Measurements from ENCODE around the gene UBB.
"Not testable (repeated sequence)": the region's sequence is repeated elsewhere in the genome, so short reads cannot be mapped to it uniquely, and the experiment has no call there.

UBB gene

GRCh38 chr17:16377941-16378341 is 3.0 kb upstream of the UBB start:
- no peak overlapping the region for H3K4me3 ChIP-seq (ENCODE audit: extremely low read depth, insufficient read depth, low read length, poor library complexity, severe bottlenecking)
- H3K4me1 ChIP-seq (ENCODE audit: control insufficient read depth, insufficient read depth, low read length, poor library complexity, severe bottlenecking): peaks cover 6% of the 10 kb centered on the region
- H3K27ac ChIP-seq (ENCODE audit: low read depth, low read length, severe bottlenecking): no peak overlapping the region
- WGBS, 2 experiments (ENCODE audit: insufficient coverage in 2 of 2): 100% methylated on average over 1 of the region's 2 CpGs
- peaks cover 4% of the 10 kb centered on the region for H3K9me3 ChIP-seq (ENCODE audit: control insufficient read depth, low read length)
- peaks cover 9% of the 10 kb centered on the region for H3K36me3 ChIP-seq (ENCODE audit: control insufficient read depth, insufficient read depth, low read length)

DNA sequence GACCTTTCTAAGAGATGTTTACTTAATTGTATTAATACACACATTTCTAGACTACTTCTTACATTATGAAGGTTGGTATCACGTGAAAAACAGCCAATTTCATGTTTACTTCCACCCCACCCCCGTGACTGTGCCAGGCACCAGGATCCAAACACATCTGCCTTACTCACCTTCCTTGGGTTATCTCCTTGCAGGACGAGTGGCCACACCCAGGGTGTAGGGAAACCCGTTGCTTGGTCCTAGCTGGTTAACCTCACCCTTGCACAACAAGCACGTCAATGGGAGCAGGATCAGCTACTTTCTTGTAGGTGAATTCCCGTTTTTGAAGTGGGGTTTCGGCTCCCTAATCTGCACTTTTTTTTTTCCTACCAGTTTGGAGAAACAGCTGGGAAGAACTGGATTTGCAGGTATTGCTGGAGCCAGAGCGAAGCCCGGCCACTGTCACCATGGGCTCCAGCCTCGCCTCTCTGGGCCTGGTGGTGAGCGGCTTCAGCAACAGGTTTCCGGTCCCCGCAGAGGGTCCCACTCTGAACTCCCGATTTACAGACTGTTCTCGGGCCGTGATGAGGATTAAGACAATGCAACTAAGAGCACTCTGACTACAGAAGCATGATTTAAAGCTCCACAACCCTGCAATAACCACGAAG is 2.1 kb upstream of the UBB start:
- peaks cover 9% of the 10 kb centered on the region for H3K4me1 ChIP-seq (ENCODE audit: control insufficient read depth, insufficient read depth, low read length, poor library complexity, severe bottlenecking)
- 83 to 91% methylated on average over 15 to 16 of the region's 17 CpGs for WGBS, 2 experiments (ENCODE audit: insufficient coverage in 2 of 2)
- H3K36me3 ChIP-seq (ENCODE audit: control insufficient read depth, insufficient read depth, low read length): peaks cover 18% of the 10 kb centered on the region
- no peak overlapping the region for H3K4me3 ChIP-seq (ENCODE audit: extremely low read depth, insufficient read depth, low read length, poor library complexity, severe bottlenecking)
- peaks cover 4% of the 10 kb centered on the region for H3K9me3 ChIP-seq (ENCODE audit: control insufficient read depth, low read length)
- no peak overlapping the region for H3K27ac ChIP-seq (ENCODE audit: low read depth, low read length, severe bottlenecking)

DNA sequence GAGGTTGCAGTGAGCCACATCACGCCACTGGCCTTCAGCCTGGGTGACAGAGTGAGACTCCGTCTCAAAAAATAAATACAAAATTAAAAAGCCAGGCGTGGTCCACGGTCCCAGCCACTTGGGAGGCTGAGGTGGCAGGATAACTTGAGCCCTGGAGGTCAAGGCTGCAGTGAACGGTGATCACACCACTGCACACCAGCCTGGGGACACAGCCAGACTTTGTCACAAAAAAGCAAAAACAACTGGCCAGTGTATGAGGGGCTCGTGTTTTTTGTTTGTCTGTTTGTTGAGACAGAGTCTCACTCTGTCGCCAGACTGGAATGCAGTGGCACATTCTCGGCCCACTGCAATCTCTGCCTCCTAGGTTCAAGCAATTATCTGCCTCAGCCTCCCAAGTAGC is 1.2 kb upstream of the UBB start:
- WGBS, 2 experiments (ENCODE audit: insufficient coverage in 2 of 2): 87 to 94% methylated on average over 6 of the region's 8 CpGs
- peaks cover 23% of the 10 kb centered on the region for H3K36me3 ChIP-seq (ENCODE audit: control insufficient read depth, insufficient read depth, low read length)
- no peak overlapping the region for H3K4me3 ChIP-seq (ENCODE audit: extremely low read depth, insufficient read depth, low read length, poor library complexity, severe bottlenecking)
- peaks cover 9% of the 10 kb centered on the region for H3K4me1 ChIP-seq (ENCODE audit: control insufficient read depth, insufficient read depth, low read length, poor library complexity, severe bottlenecking)
- peaks cover 4% of the 10 kb centered on the region for H3K9me3 ChIP-seq (ENCODE audit: control insufficient read depth, low read length)
- no peak overlapping the region for H3K27ac ChIP-seq (ENCODE audit: low read depth, low read length, severe bottlenecking)

DNA sequence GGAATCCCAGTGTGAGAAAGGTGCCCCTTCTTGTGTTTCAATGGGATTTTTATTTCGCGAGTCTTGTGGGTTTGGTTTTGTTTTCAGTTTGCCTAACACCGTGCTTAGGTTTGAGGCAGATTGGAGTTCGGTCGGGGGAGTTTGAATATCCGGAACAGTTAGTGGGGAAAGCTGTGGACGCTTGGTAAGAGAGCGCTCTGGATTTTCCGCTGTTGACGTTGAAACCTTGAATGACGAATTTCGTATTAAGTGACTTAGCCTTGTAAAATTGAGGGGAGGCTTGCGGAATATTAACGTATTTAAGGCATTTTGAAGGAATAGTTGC is 567 bp downstream of the UBB start:
- Histone ChIP-seq H3K4me1 (ENCODE audit: control insufficient read depth, insufficient read depth, low read length, poor library complexity, severe bottlenecking) (peaks cover 9% of the 10 kb centered on the region), H3K36me3 (ENCODE audit: control insufficient read depth, insufficient read depth, low read length) (peaks cover 23% of the 10 kb centered on the region), H3K4me3 (ENCODE audit: extremely low read depth, insufficient read depth, low read length, poor library complexity, severe bottlenecking) (peak overlapping the region; percentile 80), H3K9me3 (ENCODE audit: control insufficient read depth, low read length) (peaks cover 4% of the 10 kb centered on the region), H3K27ac (ENCODE audit: low read depth, low read length, severe bottlenecking) (peak overlapping the region; percentile 100)
- WGBS, 2 experiments (ENCODE audit: insufficient coverage in 2 of 2): 6 to 9% methylated on average over 14 of the region's 14 CpGs

- H3K9me3 ChIP-seq (ENCODE audit: control insufficient read depth, low read length): peaks cover 4% of the 10 kb centered on the region
- peaks cover 9% of the 10 kb centered on the region for H3K4me1 ChIP-seq (ENCODE audit: control insufficient read depth, insufficient read depth, low read length, poor library complexity, severe bottlenecking)
- peak overlapping the region; percentile 19 for H3K4me3 ChIP-seq (ENCODE audit: extremely low read depth, insufficient read depth, low read length, poor library complexity, severe bottlenecking)
- 79 to 85% methylated on average over 3 to 4 of the region's 4 CpGs for WGBS, 2 experiments (ENCODE audit: insufficient coverage in 2 of 2)
- peaks cover 23% of the 10 kb centered on the region for H3K36me3 ChIP-seq (ENCODE audit: control insufficient read depth, insufficient read depth, low read length)
- H3K27ac ChIP-seq (ENCODE audit: low read depth, low read length, severe bottlenecking): no peak overlapping the region
Observed at GRCh38 chr17:16383216-16383615, 2.3 kb downstream of the UBB start.

- H3K27ac ChIP-seq (ENCODE audit: low read depth, low read length, severe bottlenecking): no peak overlapping the region
- peaks cover 9% of the 10 kb centered on the region for H3K4me1 ChIP-seq (ENCODE audit: control insufficient read depth, insufficient read depth, low read length, poor library complexity, severe bottlenecking)
- H3K4me3 ChIP-seq (ENCODE audit: extremely low read depth, insufficient read depth, low read length, poor library complexity, severe bottlenecking): no peak overlapping the region
- 100% methylated on average over 2 to 5 of the region's 5 CpGs for WGBS, 2 experiments (ENCODE audit: insufficient coverage in 2 of 2)
- H3K36me3 ChIP-seq (ENCODE audit: control insufficient read depth, insufficient read depth, low read length): peaks cover 23% of the 10 kb centered on the region
- H3K9me3 ChIP-seq (ENCODE audit: control insufficient read depth, low read length): peaks cover 4% of the 10 kb centered on the region
Observed at GRCh38 chr17:16383772-16384287, 2.9 kb downstream of the UBB start.

GRCh38 chr17:16384557-16384956 is 3.7 kb downstream of the UBB start:
- Histone ChIP-seq H3K4me1 (ENCODE audit: control insufficient read depth, insufficient read depth, low read length, poor library complexity, severe bottlenecking) (peaks cover 9% of the 10 kb centered on the region), H3K9me3 (ENCODE audit: control insufficient read depth, low read length) (peaks cover 4% of the 10 kb centered on the region), H3K4me3 (ENCODE audit: extremely low read depth, insufficient read depth, low read length, poor library complexity, severe bottlenecking) (no peak overlapping the region), H3K27ac (ENCODE audit: low read depth, low read length, severe bottlenecking) (no peak overlapping the region), H3K36me3 (ENCODE audit: control insufficient read depth, insufficient read depth, low read length) (peaks cover 23% of the 10 kb centered on the region)
- WGBS, 2 experiments (ENCODE audit: insufficient coverage in 2 of 2): 80 to 100% methylated on average over 1 of the region's 5 CpGs

DNA sequence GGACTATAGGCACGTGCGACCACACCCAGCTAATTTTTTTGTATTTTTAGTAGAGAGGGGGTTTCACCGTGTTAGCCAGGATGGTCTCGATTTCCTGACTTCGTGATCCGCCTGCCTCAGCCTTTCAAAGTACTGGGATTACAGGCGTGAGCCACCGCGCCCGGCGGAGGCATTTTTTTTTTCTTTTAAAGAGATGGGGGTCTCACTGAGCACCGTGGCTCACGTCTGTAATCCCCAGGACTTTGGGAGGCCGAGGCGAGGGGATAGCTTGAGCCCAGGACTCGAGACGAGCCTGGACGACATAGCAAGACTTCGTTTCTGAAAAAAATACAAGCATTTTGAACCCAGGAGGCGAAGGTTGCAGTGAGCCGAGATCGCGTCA is 5.2 kb downstream of the UBB start:
- WGBS, 2 experiments (ENCODE audit: insufficient coverage in 2 of 2): 64 to 76% methylated on average over 12 to 19 of the region's 23 CpGs
- Histone ChIP-seq H3K36me3 (ENCODE audit: control insufficient read depth, insufficient read depth, low read length) (peaks cover 23% of the 10 kb centered on the region), H3K27ac (ENCODE audit: low read depth, low read length, severe bottlenecking) (peak overlapping the region; percentile 77)
- H3K4me1 ChIP-seq (ENCODE audit: control insufficient read depth, insufficient read depth, low read length, poor library complexity, severe bottlenecking); H3K4me3 ChIP-seq (ENCODE audit: extremely low read depth, insufficient read depth, low read length, poor library complexity, severe bottlenecking); H3K9me3 ChIP-seq (ENCODE audit: control insufficient read depth, low read length): not testable (repeated sequence)

DNA sequence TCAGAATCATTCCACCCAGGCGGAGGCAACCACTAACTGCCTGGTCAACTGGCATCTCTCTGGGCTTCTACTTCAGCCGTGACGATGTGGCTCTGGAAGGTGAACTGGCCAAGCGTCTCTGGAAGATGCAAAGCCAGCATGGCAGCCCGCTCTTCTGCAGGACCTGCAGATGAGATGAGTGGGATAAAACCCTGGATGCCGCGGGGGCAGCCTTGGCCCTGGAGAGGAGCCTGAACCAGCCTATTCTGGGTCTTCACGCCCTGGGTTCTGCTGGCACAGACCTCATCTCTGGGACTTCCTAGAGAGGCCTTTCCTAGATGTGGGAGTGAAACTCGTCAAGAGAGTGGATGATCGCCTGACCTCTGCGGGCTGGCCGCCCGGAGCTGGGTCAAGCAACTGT is 10.6 kb downstream of the UBB start:
- Histone ChIP-seq H3K4me1 (ENCODE audit: control insufficient read depth, insufficient read depth, low read length, poor library complexity, severe bottlenecking) (peaks cover 3% of the 10 kb centered on the region), H3K27ac (ENCODE audit: low read depth, low read length, severe bottlenecking) (no peak overlapping the region), H3K36me3 (ENCODE audit: control insufficient read depth, insufficient read depth, low read length) (no peaks in the 10 kb centered on the region), H3K9me3 (ENCODE audit: control insufficient read depth, low read length) (no peaks in the 10 kb centered on the region), H3K4me3 (ENCODE audit: extremely low read depth, insufficient read depth, low read length, poor library complexity, severe bottlenecking) (no peak overlapping the region)
- 96 to 97% methylated on average over 11 to 13 of the region's 13 CpGs for WGBS, 2 experiments (ENCODE audit: insufficient coverage in 2 of 2)

GRCh38 chr17:16392491-16392890 is 11.6 kb downstream of the UBB start:
- H3K27ac ChIP-seq (ENCODE audit: low read depth, low read length, severe bottlenecking); H3K4me3 ChIP-seq (ENCODE audit: extremely low read depth, insufficient read depth, low read length, poor library complexity, severe bottlenecking); H3K36me3 ChIP-seq (ENCODE audit: control insufficient read depth, insufficient read depth, low read length); H3K4me1 ChIP-seq (ENCODE audit: control insufficient read depth, insufficient read depth, low read length, poor library complexity, severe bottlenecking); H3K9me3 ChIP-seq (ENCODE audit: control insufficient read depth, low read length): not testable (repeated sequence)
- 89 to 98% methylated on average over 6 to 11 of the region's 11 CpGs for WGBS, 2 experiments (ENCODE audit: insufficient coverage in 2 of 2)

DNA sequence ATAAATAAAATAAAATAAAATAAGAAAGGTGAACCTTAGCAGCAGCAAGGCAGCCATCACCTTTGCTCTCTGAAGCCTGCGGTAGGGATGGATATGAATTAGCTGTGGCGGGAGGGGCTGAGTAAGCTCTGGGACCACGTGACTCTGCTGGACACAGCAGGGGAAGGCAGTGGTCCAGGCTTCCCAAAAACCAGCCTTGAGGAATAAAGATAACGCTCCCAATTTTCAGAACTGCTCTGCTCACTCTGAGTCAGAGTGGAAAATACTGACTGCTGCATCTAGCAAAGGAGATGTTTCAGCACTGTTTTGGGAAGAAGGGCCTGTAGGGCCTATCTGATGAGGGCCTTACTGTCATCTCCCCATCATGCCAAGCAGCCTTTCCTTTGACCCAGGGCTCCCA is 15.0 kb downstream of the UBB start:
- H3K36me3 ChIP-seq (ENCODE audit: control insufficient read depth, insufficient read depth, low read length); H3K4me3 ChIP-seq (ENCODE audit: extremely low read depth, insufficient read depth, low read length, poor library complexity, severe bottlenecking); H3K9me3 ChIP-seq (ENCODE audit: control insufficient read depth, low read length): not testable (repeated sequence)
- Histone ChIP-seq H3K4me1 (ENCODE audit: control insufficient read depth, insufficient read depth, low read length, poor library complexity, severe bottlenecking) (peaks cover 11% of the 10 kb centered on the region), H3K27ac (ENCODE audit: low read depth, low read length, severe bottlenecking) (peak overlapping the region; percentile 66)
- 71 to 92% methylated on average over 1 to 3 of the region's 4 CpGs for WGBS, 2 experiments (ENCODE audit: insufficient coverage in 2 of 2)
